ENCODE data around the gene FOXJ1. TPM values are rescaled to one million over a fixed set of nuclear protein-coding genes. Genes with fewer than 3 reads are reported as not detected.

The FOXJ1 gene
- total RNA-seq, 3 donors from 2014 or later = 0.15 TPM; not detected in 2

DNA sequence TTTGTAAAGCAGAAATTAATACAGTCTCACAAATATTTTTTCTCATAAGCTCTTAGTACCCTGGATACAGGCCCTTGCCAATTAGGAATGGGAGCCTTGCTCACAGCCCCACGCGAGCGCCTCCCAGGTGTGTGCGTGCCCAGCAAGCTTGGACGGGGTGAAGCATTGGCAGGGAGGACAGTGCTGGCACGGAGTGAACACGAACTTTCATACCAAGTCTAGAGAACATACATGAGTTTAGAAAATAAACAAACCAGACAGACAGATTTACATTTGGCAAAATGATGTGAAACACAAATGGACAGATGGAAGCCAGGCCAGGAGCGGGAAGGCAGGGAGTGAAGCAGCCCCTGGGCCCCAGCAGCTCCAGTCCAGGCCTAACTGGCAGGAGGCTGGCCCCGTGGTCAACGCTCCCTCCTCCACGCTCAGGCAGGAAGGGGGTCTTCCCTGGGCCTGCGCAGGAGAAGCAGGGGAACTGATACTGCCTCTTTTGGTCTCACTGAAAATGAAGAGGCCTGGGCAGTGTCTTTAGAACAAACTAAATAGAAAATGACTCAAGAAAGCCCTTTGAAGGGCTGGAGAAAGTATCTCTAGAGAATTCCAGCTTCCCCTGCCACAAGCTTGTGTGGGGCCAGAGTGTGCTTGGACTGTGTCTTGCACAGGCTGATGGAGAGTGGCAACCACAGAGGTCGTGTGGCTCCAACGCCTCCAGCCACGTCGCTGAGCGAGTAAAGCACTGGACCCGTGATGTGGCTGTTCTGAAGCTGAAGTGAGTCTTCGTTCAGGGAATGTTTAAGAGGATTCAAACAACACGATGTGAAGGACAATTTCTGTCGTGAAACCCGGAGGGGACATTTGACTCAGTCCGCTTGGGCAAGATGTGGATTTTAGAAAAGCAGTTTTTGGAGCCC is 9.9 kb upstream of the FOXJ1 start:
- peak in 1 of 2 donors; percentile 38 for DNase-seq (ENCODE audit: low spot score in 2 of 2)
- TF ChIP-seq POLR2A (IDR thresholded peaks at IDR 0.05) = no peak
- TF ChIP-seq, protein P1, sequence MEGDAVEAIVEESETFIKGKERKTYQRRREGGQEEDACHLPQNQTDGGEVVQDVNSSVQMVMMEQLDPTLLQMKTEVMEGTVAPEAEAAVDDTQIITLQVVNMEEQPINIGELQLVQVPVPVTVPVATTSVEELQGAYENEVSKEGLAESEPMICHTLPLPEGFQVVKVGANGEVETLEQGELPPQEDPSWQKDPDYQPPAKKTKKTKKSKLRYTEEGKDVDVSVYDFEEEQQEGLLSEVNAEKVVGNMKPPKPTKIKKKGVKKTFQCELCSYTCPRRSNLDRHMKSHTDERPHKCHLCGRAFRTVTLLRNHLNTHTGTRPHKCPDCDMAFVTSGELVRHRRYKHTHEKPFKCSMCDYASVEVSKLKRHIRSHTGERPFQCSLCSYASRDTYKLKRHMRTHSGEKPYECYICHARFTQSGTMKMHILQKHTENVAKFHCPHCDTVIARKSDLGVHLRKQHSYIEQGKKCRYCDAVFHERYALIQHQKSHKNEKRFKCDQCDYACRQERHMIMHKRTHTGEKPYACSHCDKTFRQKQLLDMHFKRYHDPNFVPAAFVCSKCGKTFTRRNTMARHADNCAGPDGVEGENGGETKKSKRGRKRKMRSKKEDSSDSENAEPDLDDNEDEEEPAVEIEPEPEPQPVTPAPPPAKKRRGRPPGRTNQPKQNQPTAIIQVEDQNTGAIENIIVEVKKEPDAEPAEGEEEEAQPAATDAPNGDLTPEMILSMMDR (IDR thresholded peaks at IDR 0.05) = no peak
- no peak for TF ChIP-seq POLR2AphosphoS5 (IDR thresholded peaks at IDR 0.05)
- Histone ChIP-seq H3K27ac (peak overlapping the region; percentile 22 to 25), H3K27me3 (no peaks in the 10 kb centered on the region), H3K36me3 (no peaks in the 10 kb centered on the region), H3K4me3 (no peak overlapping the region), H3K9me3 (no peaks in the 10 kb centered on the region), H3K4me1 (no peaks in the 10 kb centered on the region)
- intact Hi-C loops (cut with DNase I; ENCODE audit: low total_unique reads) = no loop called here

DNA sequence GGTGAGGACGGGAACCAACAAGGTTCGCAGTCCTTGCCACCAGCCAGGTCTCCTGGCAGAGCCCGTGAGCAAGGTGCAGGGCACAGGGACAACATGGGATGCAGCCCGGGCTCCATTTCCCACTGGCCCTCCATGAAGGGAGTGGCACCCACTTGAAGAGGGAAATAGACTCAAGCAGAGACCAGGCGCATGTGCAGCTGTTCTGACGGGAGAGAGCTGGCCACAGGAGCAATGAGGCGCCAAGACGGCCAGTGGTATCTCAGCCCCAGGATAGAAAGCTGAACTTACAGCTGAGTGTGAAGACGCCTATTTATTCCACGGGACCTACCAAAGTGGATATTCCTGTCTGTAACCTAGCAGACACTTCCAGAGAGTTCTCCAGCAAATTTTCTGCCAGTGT is 8.2 kb upstream of the FOXJ1 start:
- no peak for DNase-seq (ENCODE audit: low spot score in 2 of 2)
- H3K4me1 ChIP-seq = no peaks in the 10 kb centered on the region
- TF ChIP-seq POLR2AphosphoS5 (IDR thresholded peaks at IDR 0.05) (no peak), POLR2A (IDR thresholded peaks at IDR 0.05) (no peak)
- TF ChIP-seq, protein P1 (IDR thresholded peaks at IDR 0.05) = no peak
- H3K27ac ChIP-seq = no peak overlapping the region
- no peaks in the 10 kb centered on the region for H3K27me3 ChIP-seq
- no peak overlapping the region for H3K4me3 ChIP-seq
- intact Hi-C loops (cut with DNase I; ENCODE audit: low total_unique reads) = no loop called here
- no peaks in the 10 kb centered on the region for H3K9me3 ChIP-seq
- no peaks in the 10 kb centered on the region for H3K36me3 ChIP-seq

DNA sequence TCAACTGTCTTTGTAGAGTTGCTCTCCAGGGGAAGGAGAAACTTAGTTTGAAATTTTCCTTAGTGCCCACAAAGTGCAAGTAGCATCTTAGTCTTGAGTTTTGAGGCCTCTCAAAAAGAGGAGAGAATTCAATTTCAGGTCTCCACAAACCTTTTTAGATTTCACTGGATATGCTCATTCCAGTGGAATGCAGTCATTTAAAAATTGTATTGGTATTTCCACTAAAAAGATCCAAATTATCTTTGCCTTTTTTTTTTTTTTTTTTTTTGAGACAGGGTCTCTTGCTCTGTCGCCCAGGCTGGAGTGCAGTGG is 6.9 kb upstream of the FOXJ1 start:
- H3K4me1 ChIP-seq = no peaks in the 10 kb centered on the region
- no peaks in the 10 kb centered on the region for H3K36me3 ChIP-seq
- no peak for DNase-seq (ENCODE audit: low spot score in 2 of 2)
- no peak overlapping the region for H3K4me3 ChIP-seq
- intact Hi-C loops (cut with DNase I; ENCODE audit: low total_unique reads) = no loop called here
- no peaks in the 10 kb centered on the region for H3K9me3 ChIP-seq
- TF ChIP-seq POLR2AphosphoS5 (IDR thresholded peaks at IDR 0.05) = no peak
- TF ChIP-seq, protein P1 (IDR thresholded peaks at IDR 0.05) = peak in 1 of 3 donors; percentile 2
- no peaks in the 10 kb centered on the region for H3K27me3 ChIP-seq
- no peak overlapping the region for H3K27ac ChIP-seq

DNA sequence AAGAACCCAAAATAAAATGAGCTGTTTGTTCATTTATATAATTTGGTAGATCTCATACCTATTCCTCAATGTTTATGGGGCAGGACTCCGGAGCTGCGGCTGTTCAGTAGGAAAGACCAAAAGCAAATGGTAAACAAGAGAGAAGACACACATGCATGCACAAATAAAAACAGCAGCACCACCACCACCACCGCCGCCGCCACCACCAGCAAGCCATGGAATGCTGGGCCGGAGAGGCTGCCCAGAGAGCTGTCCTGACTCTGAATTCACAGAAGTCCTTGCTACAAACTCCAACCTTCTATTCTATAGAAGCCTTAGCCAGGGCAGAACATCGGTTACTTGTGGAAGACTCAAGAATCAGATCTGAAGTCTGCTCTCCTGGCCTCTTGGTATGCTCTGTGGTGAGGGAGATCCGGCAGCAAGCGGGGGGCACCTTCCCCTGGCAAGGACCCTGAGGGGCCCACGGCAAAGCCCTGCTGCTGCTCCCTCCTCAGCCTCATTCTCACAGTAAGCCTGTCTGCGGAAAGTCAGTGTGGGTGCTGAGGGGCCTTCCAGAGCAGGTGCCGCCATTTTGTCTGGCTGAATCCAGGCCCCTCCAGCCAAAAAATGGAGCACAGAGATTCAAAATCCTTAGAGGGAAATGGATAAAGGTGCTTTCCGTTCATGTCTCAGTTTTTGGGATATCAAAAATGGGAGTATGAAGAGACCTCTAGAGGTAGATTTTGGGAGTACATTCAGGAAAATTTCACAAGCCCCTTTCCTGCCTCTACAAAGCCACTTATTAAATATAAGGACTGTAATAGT is 6.4 kb upstream of the FOXJ1 start:
- H3K27me3 ChIP-seq = no peaks in the 10 kb centered on the region
- DNase-seq (ENCODE audit: low spot score in 2 of 2) = peak in 1 of 2 donors; percentile 14

More for the DNA sequence above, 6.4 kb upstream of the FOXJ1 start:
- Histone ChIP-seq H3K4me1 (no peaks in the 10 kb centered on the region), H3K4me3 (no peak overlapping the region), H3K27ac (no peak overlapping the region), H3K36me3 (no peaks in the 10 kb centered on the region), H3K9me3 (no peaks in the 10 kb centered on the region)
- intact Hi-C loops (cut with DNase I; ENCODE audit: low total_unique reads) = no loop called here
- TF ChIP-seq POLR2AphosphoS5 (IDR thresholded peaks at IDR 0.05) (no peak), POLR2A (IDR thresholded peaks at IDR 0.05) (no peak)
- TF ChIP-seq, protein P1 (IDR thresholded peaks at IDR 0.05) = peak; percentile 41 to 60 (median 55)
